ENCODE measurements around the gene KCNT1. TPM values are rescaled to one million over a fixed set of nuclear protein-coding genes. Genes with fewer than 3 reads are reported as not detected.
A peak's percentile ranks its signal among the peaks of the same experiment; 100 is the strongest.

Gene KCNT1
- total RNA-seq, 1 experiment from 2014 or later: 0.10 TPM

- DNase-seq: peak; percentile 69
- Histone ChIP-seq H3K36me3 (replicated peaks; ENCODE audit: control insufficient read depth, insufficient read depth, low read length) (no peaks in the 10 kb centered on the region), H3K4me3 (ENCODE audit: insufficient read depth, low read depth, low read length) (no peak overlapping the region), H3K27me3 (ENCODE audit: control insufficient read depth, insufficient read depth, low read length) (no peaks in the 10 kb centered on the region)
Observed at GRCh38 chr9:135772702-135773493, 70.9 kb downstream of the KCNT1 start.

DNA sequence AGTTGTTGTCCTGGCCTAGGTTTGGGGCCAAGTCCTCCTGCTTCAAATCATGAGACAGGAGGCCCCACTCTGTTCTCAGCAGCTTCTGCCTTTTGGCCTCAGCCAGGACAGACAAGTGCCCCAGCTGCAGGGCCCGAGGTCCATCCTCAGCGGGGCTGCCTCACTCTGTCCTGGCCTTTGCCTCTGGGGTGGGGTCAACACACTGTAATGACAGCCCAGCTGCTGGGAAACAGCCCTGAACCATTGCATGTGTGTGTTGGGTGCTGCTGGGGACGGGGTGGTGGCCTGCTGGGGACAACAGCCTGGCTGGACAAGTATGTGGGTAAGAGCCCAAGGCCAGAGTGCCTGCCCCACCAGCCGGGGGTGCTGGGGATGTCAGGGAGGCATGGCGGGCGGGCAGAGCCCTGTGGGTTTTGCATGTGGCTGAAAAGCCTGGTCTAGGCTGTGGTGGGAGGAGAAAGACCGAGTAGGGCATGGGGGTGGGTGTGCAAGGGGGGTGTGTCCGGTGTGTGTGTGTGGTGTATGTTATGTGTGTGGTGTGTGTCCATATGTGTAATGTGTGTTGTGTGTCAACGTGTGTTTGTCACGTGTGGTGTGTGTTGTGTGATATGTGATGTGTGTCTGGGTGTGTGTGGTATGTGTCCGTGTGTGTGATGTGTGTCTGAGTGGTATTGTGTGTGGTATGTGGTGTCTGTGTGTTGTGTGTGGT, 71.7 kb downstream of the KCNT1 start:
- Histone ChIP-seq H3K36me3 (replicated peaks; ENCODE audit: control insufficient read depth, insufficient read depth, low read length) (no peaks in the 10 kb centered on the region), H3K4me3 (ENCODE audit: insufficient read depth, low read depth, low read length) (no peak overlapping the region)

DNA sequence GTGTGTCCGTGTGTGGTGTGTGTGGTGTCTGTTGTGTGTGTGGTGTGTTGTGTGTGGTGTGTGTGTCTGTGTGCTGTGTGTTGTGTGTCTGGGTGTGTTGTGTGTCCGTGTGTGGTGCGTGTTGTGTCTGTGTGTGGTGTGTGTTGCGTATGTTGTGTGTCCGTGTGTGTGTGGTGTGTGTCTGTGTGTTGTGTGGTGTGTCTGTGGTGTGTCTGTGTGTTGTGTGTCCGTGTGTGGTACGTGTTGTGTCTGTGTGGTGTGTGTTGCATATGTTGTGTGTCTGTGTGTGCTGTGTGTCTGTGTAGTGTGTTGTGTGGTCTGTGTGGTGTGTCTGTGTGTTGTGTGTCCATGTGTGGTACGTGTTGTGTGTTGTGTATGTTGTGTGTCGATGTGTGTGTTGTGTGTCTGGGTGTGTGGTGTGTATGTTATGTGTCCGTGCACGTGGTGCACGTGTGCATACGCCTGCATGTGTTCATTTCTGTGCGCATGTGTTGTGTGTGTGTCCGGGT, 72.3 kb downstream of the KCNT1 start:
- no peak for DNase-seq
- no peaks in the 10 kb centered on the region for H3K27me3 ChIP-seq (ENCODE audit: control insufficient read depth, insufficient read depth, low read length)
- no peaks in the 10 kb centered on the region for H3K36me3 ChIP-seq (replicated peaks; ENCODE audit: control insufficient read depth, insufficient read depth, low read length)
- no peak overlapping the region for H3K4me3 ChIP-seq (ENCODE audit: insufficient read depth, low read depth, low read length)

More for the DNA sequence above, 71.7 kb downstream of the KCNT1 start:
- no peaks in the 10 kb centered on the region for H3K27me3 ChIP-seq (ENCODE audit: control insufficient read depth, insufficient read depth, low read length)
- DNase-seq: peak; percentile 64

DNA sequence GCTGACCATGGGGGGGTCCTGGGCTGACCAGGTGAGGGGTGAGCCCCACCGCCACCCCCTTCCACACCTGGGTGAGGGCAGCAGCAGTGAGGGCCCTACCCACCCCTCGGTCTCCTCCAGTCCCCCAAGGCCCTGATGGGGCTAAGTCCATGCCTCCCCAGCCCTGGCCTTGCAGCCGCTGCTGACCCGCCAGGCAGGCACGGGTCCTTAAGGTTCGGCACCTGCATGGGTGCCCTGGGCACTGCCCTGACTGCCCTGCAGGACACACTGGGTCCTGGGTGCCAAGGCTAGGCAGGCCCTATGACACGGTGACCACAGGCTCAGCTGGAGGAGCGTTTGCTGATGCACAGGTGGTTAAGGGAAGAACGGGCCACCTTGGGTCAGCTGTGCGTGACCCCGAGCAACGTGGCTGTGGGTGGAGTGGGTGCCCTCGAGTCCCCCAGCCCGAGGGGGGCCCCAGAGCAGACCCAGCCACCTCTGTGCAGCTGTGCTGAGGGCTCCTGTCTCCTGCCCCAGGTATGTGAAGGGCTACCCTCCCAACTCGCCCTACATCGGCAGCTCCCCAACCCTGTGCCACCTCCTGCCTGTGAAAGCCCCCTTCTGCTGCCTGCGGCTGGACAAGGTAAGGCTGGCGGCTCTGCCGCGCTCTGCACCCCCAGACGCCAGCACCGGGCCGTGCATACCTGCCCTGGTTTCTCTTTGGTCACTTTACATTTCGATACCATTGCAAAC, 73.0 kb downstream of the KCNT1 start:
- Histone ChIP-seq H3K27me3 (ENCODE audit: control insufficient read depth, insufficient read depth, low read length) (no peaks in the 10 kb centered on the region), H3K36me3 (replicated peaks; ENCODE audit: control insufficient read depth, insufficient read depth, low read length) (no peaks in the 10 kb centered on the region), H3K4me3 (ENCODE audit: insufficient read depth, low read depth, low read length) (no peak overlapping the region)
- peak; percentile 71 for DNase-seq

GRCh38 chr9:135775911-135776310, 73.9 kb downstream of the KCNT1 start:
- H3K36me3 ChIP-seq (replicated peaks; ENCODE audit: control insufficient read depth, insufficient read depth, low read length): no peaks in the 10 kb centered on the region
- peak; percentile 61 for DNase-seq
- H3K27me3 ChIP-seq (ENCODE audit: control insufficient read depth, insufficient read depth, low read length): no peaks in the 10 kb centered on the region
- H3K4me3 ChIP-seq (ENCODE audit: insufficient read depth, low read depth, low read length): no peak overlapping the region

GRCh38 chr9:135776893-135777622, 75.1 kb downstream of the KCNT1 start:
- Histone ChIP-seq H3K27me3 (ENCODE audit: control insufficient read depth, insufficient read depth, low read length) (no peaks in the 10 kb centered on the region), H3K4me3 (ENCODE audit: insufficient read depth, low read depth, low read length) (no peak overlapping the region), H3K36me3 (replicated peaks; ENCODE audit: control insufficient read depth, insufficient read depth, low read length) (no peaks in the 10 kb centered on the region)
- DNase-seq: peak; percentile 62

GRCh38 chr9:135777623-135778177, 75.7 kb downstream of the KCNT1 start:
- no peak for DNase-seq
- Histone ChIP-seq H3K4me3 (ENCODE audit: insufficient read depth, low read depth, low read length) (no peak overlapping the region), H3K27me3 (ENCODE audit: control insufficient read depth, insufficient read depth, low read length) (no peaks in the 10 kb centered on the region), H3K36me3 (replicated peaks; ENCODE audit: control insufficient read depth, insufficient read depth, low read length) (no peaks in the 10 kb centered on the region)

DNA sequence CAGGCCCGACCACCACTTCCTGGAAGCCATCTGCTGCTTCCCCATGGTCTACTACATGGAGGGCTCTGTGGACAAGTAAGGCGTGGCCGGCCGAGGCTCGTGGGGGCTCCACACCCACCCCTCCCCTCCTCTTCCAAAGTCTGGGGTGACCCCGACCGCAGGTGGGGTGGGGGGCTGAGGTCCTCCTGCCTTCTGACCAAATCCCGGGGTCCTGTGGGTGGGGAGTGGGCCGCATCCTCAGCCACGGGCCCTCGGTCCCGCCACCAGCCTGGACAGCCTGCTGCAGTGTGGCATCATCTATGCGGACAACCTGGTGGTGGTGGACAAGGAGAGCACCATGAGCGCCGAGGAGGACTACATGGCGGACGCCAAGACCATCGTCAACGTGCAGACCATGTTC, 76.4 kb downstream of the KCNT1 start:
- Histone ChIP-seq H3K4me3 (ENCODE audit: insufficient read depth, low read depth, low read length) (no peak overlapping the region), H3K36me3 (replicated peaks; ENCODE audit: control insufficient read depth, insufficient read depth, low read length) (no peaks in the 10 kb centered on the region), H3K27me3 (ENCODE audit: control insufficient read depth, insufficient read depth, low read length) (no peaks in the 10 kb centered on the region)
- peak; percentile 60 for DNase-seq

- DNase-seq: no peak
- Histone ChIP-seq H3K36me3 (replicated peaks; ENCODE audit: control insufficient read depth, insufficient read depth, low read length) (no peaks in the 10 kb centered on the region), H3K27me3 (ENCODE audit: control insufficient read depth, insufficient read depth, low read length) (no peaks in the 10 kb centered on the region), H3K4me3 (ENCODE audit: insufficient read depth, low read depth, low read length) (no peak overlapping the region)
Observed at GRCh38 chr9:135779571-135779970, 77.6 kb downstream of the KCNT1 start.

- Histone ChIP-seq H3K27me3 (ENCODE audit: control insufficient read depth, insufficient read depth, low read length) (no peaks in the 10 kb centered on the region), H3K36me3 (replicated peaks; ENCODE audit: control insufficient read depth, insufficient read depth, low read length) (no peaks in the 10 kb centered on the region), H3K4me3 (ENCODE audit: insufficient read depth, low read depth, low read length) (no peak overlapping the region)
- no peak for DNase-seq
Observed at GRCh38 chr9:135780086-135780485, 78.1 kb downstream of the KCNT1 start.

GRCh38 chr9:135780626-135781025, 78.6 kb downstream of the KCNT1 start:
- H3K36me3 ChIP-seq (replicated peaks; ENCODE audit: control insufficient read depth, insufficient read depth, low read length): no peaks in the 10 kb centered on the region
- no peak overlapping the region for H3K4me3 ChIP-seq (ENCODE audit: insufficient read depth, low read depth, low read length)
- H3K27me3 ChIP-seq (ENCODE audit: control insufficient read depth, insufficient read depth, low read length): no peaks in the 10 kb centered on the region
- no peak for DNase-seq

DNA sequence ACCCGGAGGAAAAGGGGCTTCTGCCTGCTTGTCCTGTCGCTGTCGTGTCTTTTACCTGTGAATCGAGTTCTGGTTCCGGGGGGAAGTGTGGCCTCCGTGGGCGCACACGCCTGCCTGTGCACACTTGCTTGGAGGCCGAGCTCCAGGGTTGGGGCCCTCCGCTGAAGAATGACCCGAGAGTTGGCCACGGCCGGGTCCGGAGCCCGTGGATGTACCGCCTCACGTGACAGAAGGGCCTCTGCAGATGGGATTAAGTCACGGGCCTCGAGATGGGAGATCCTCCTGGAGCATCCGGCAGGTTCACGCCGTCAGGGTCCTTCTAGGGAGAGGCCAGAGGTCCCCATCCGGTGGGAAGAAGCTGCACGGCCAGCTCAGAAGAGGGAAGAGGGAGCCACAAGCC, 81.0 kb downstream of the KCNT1 start:
- no peaks in the 10 kb centered on the region for H3K27me3 ChIP-seq (ENCODE audit: control insufficient read depth, insufficient read depth, low read length)
- no peak overlapping the region for H3K4me3 ChIP-seq (ENCODE audit: insufficient read depth, low read depth, low read length)
- no peaks in the 10 kb centered on the region for H3K36me3 ChIP-seq (replicated peaks; ENCODE audit: control insufficient read depth, insufficient read depth, low read length)
- no peak for DNase-seq

DNA sequence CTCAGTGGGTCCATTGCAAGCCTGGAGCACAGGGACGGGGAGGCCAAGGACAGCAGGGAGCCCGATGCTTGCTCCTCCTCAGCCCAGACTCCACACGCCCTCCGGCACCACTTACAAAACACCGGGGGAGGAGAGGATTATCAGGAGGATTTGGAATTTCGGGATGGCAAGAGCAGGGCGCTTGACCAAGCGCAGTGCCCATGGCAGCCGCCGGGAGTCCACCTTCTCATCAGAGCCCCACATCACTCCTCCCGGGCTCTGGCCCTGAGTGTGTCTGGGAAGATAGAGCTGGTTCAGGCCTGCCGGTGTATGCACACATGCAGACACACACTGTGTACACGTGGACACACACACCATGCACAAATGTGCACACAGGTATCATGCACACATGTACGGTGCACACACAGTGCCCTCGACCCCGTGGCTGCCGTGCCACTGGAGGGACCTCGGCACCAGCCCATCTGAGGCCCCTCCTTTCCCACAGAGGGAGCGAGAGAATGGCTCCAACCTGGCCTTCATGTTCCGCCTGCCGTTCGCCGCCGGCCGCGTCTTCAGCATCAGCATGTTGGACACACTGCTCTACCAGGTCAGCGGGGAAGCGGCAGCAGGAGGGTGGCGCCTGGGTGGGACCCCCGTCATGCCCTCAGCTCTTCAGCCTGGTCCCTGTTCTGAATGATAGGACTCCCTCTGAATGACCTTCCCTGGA, 81.7 kb downstream of the KCNT1 start:
- H3K36me3 ChIP-seq (replicated peaks; ENCODE audit: control insufficient read depth, insufficient read depth, low read length): no peaks in the 10 kb centered on the region
- peak; percentile 85 for DNase-seq

More for the DNA sequence above, 81.7 kb downstream of the KCNT1 start:
- Histone ChIP-seq H3K4me3 (ENCODE audit: insufficient read depth, low read depth, low read length) (no peak overlapping the region), H3K27me3 (ENCODE audit: control insufficient read depth, insufficient read depth, low read length) (no peaks in the 10 kb centered on the region)
